Fibroblast of the aortic adventitia (primary cell): Measurements from ENCODE around the gene RSPRY1. TPM values are rescaled to one million over a fixed set of nuclear protein-coding genes. Genes with fewer than 3 reads are reported as not detected.
"Not testable (repeated sequence)": the region's sequence is repeated elsewhere in the genome, so short reads cannot be mapped to it uniquely, and the experiment has no call there.

Source experiments
- DNase-seq: peaks from one replicate; pipeline ENCODE4 v3.0.0-alpha.2; 2010; ENCODE audit warnings: low read depth
- H3K4me3 ChIP-seq: 2 replicates; pipeline ENCODE4 v1.5.1; 2011; ENCODE audit warnings: low read depth, mild to moderate bottlenecking, control low read depth, low read length, moderate library complexity
- total RNA-seq: library from RNA; depleted of rRNA; stranded (reverse); fragments of >200 nt; gene quantifications from 2 replicates; pipeline ENCODE4 v1.2.3, GENCODE V29; 2012; ENCODE audit warnings: low replicate concordance
- TF ChIP-seq, protein P1 (sequence below): IDR thresholded peaks from 2 replicates; pipeline ENCODE4 v1.5.1; 2011; ENCODE audit warnings: mild to moderate bottlenecking, low read length, control low read depth, inconsistent platforms; ENCODE audit not compliant: insufficient read depth

Gene RSPRY1
- total RNA-seq, 1 donor, result 49.8 TPM

DNA sequence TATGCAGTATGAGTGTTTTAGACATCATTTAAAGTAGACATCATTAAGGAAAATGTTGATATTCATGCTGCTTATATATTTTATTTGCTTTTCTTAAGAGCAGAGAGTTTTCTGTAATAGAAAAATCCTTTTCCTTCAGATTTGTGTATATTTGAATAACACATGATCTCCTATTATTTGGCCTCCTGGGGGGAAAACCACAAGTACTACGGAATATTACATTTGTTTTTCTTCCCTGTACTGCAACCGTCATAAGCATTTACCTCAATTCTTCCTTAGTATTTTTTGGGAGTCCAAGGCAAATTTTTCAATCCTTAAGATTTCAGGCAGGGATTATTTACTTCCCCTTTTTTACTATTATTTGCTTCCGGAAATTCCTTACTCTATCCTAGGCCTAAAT lies 6.0 kb downstream of the RSPRY1 start:
- no peak overlapping the region for H3K4me3 ChIP-seq
- TF ChIP-seq, protein P1, sequence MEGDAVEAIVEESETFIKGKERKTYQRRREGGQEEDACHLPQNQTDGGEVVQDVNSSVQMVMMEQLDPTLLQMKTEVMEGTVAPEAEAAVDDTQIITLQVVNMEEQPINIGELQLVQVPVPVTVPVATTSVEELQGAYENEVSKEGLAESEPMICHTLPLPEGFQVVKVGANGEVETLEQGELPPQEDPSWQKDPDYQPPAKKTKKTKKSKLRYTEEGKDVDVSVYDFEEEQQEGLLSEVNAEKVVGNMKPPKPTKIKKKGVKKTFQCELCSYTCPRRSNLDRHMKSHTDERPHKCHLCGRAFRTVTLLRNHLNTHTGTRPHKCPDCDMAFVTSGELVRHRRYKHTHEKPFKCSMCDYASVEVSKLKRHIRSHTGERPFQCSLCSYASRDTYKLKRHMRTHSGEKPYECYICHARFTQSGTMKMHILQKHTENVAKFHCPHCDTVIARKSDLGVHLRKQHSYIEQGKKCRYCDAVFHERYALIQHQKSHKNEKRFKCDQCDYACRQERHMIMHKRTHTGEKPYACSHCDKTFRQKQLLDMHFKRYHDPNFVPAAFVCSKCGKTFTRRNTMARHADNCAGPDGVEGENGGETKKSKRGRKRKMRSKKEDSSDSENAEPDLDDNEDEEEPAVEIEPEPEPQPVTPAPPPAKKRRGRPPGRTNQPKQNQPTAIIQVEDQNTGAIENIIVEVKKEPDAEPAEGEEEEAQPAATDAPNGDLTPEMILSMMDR, result no peak
- no peak for DNase-seq

DNA sequence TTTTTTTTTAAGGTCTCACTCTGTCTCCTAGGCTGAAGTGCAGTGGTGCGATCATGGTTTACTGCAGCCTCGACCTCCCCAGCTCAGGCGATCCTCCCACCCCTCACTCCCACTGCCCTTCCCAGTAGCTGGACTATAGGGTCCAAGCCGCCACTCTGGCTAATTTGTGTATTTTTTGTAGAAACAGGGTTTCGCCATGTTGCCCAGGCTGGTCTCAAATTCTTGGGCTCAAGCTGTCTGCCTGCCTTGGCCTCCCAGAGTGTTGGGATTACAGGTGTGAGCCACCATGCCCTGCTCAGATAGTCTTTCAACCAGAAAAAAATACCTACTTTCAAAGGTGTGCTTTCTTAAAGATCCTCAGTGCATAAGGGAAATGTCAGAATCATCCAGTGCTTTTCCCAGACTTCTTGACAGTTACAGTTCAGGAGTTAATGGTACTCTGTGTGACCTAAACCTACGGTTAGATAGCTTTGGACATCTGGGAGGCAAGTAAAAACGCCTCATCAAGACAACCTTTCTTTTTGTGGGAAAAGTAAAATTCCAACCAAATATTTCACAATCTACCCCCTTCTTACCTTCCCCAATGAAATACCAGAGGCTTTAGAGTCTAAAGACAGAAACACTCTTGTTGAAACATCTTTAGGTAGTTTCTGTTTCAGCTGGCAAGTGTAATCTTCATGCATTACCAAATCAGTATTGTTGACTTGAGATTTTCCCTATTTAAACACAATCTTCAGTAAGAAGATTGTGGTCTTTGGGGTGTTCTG lies 6.8 kb downstream of the RSPRY1 start:
- H3K4me3 ChIP-seq, result no peak overlapping the region
- peak; percentile 58 for DNase-seq
- TF ChIP-seq, protein P1, result no peak

DNA sequence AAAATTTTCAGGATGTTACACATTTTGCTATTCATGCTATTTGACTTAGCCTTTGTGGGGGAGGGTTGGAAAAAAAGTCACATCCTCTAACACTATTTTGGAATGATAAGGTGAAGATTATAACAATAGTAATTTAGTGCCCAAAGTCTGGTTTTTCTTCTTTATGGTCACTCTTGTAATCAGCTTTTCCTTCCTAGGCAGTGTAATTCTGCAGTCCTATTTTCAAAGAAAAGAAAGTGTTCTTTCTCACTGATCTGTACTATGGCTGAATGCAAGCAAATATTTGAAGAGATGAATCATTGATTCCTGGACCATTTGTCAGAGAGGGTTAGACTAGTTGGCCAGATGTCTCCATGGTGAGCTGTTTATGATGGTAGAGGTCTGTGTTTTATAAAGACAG lies 8.4 kb downstream of the RSPRY1 start:
- no peak overlapping the region for H3K4me3 ChIP-seq
- TF ChIP-seq, protein P1, result no peak
- peak; percentile 92 for DNase-seq

DNA sequence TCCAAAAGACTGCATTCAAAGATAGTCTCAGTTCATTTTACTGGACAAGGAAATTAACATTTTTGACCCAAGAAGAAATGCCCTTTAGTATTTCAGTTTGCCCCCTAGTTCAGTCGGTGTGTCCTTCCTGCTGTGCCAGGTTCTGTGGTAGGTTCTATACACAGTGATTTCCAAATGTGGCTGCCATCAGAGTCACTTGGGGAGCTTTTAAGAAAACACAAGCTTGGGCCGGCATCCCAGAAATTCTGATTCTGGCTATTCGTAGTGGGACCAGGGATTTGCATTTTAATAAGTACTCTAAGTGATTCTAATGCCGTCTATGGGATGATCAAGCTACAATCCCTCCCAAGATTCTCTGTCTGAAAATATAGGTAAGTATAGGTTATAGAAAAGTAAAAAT lies 10.2 kb downstream of the RSPRY1 start:
- TF ChIP-seq, protein P1, result no peak
- DNase-seq, result peak; percentile 33
- H3K4me3 ChIP-seq, result no peak overlapping the region

DNA sequence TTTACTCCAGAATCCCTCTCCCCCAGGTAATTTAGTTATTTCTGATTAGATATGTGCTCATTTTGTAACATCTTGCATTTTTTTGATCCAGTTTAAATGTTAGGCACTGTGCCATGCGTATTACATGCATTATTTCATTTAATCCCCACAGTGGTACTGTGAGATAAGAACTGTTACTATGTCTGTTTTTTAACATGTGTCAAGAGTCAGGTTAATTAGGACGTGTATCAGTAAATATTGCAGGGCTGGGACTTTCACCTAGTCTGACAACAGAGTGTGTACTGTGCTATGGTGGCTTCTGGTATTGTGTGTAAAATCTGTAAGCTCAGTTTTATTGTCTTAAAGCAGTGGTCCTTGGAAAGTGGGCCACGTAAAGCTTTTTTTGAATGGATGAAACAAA lies 10.6 kb downstream of the RSPRY1 start:
- TF ChIP-seq, protein P1, result no peak
- no peak overlapping the region for H3K4me3 ChIP-seq
- DNase-seq, result no peak

DNA sequence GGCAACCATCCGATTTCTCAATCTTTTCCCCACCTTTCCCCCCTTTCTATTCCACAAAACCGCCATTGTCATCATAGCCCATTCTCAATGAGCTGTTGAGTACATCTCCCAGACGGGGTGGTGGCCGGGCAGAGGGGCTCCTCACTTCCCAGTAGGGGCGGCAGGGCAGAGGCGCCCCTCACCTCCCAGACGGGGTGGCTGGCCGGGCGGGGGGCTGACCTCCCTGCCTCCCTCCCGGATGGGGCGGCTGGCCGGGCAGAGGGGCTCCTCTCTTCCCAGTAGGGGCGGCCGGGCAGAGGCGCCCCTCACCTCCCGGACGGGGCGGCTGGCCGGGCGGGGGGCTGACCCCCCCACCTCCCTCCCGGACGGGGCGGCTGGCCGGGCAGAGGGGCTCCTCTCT lies 14.2 kb downstream of the RSPRY1 start:
- not testable (repeated sequence) for DNase-seq, H3K4me3 ChIP-seq

DNA sequence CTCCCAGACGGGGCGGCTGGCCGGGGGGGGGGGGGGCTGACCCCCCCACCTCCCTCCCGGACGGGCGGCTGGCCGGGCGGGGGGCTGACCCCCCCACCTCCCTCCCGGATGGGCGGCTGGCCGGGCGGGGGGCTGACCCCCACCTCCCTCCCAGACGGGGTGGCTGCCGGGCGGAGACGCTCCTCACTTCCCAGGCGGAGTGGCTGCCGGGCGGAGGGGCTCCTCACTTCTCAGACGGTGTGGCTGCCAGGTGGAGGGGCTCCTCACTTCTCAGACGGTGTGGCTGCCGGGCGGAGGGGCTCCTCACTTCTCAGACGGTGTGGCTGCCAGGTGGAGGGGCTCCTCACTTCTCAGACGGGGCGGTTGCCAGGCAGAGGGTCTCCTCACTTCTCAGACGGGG lies 14.8 kb downstream of the RSPRY1 start:
- not testable (repeated sequence) for DNase-seq

DNA sequence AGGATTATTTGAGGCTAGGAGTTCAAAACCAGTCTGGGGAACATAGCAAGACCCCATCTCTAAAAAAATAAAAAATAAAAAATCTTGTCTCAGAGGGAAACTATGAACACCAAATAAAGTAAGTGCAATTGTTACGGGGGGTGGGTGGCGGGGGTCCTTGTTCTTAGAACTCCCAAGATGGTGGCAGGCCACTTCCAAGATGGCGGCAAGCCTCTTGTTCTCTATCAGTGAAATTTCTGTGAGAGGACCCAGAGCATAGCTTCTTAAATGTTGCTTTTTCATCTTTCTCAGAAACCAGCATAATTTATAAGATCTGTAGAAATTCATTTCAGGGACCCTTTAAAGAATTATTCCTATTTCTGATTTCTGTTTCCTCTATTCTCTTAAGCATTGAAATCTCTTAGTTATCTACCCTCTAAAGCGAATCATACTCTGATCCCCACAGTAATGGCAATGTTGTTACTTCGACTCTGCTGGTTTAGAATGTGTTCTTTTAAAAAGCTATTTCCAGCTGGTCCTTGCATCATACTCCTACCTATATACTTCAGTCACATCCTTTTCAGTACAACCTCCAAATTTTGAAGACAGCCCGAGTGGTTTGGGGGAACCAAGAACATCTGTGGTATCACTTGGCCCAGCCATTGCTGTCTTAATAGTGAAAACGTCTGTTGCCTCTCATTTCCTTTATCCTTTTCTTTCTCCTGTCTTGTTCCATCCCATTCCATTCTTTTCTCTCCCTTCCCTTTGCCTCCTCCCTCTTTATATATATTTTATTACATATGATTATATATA lies 16.2 kb downstream of the RSPRY1 start:
- no peak for DNase-seq
- H3K4me3 ChIP-seq, result no peak overlapping the region
- TF ChIP-seq, protein P1, result no peak

More for the DNA sequence above, 14.8 kb downstream of the RSPRY1 start:
- H3K4me3 ChIP-seq, result not testable (repeated sequence)
